ENCODE measurements around the gene KLHL22. TPM values are rescaled to one million over a fixed set of nuclear protein-coding genes. Genes with fewer than 3 reads are reported as not detected.
"Not testable (repeated sequence)": the region's sequence is repeated elsewhere in the genome, so short reads cannot be mapped to it uniquely, and the experiment has no call there.

KLHL22 gene
- total and polyA plus RNA-seq, 2 of the 4 experiments (the other 2 are of a cell fraction) = 27.1 to 30.1 TPM

- ATAC-seq (ENCODE audit: low read depth); H2BK15ac ChIP-seq (ENCODE audit: low read depth, low read length); H3K18ac ChIP-seq (ENCODE audit: low read depth, low read length); BruUV-seq (replicated peaks); H3K4me3 ChIP-seq (ENCODE audit: insufficient read depth, low read depth, low read length); H4K5ac ChIP-seq (ENCODE audit: low read depth, low read length); in situ Hi-C loops (cut with MboI; ENCODE audit: low sequenced_read_pairs); H3K56ac ChIP-seq (ENCODE audit: extremely low read depth, insufficient read depth, low read length); H2BK120ac ChIP-seq (ENCODE audit: low read depth, low read length); H2BK5ac ChIP-seq (ENCODE audit: low read depth, low read length, poor library complexity, severe bottlenecking); H3K9ac ChIP-seq (ENCODE audit: low read depth, low read length); H3K36me3 ChIP-seq (ENCODE audit: control insufficient read depth, insufficient read depth, low read length); intact Hi-C loops (cut with micrococcal nuclease); POLR2A ChIA-PET (ENCODE audit: unreplicated experiment); H3K27ac ChIP-seq (ENCODE audit: insufficient read depth, low read length); CTCF ChIA-PET; dilution Hi-C loops (cut with HindIII; ENCODE audit: low sequenced_read_pairs, unreplicated experiment); H3K9me3 ChIP-seq (ENCODE audit: control insufficient read depth, insufficient read depth, low read length); H3K4me2 ChIP-seq (ENCODE audit: low read depth, low read length); H3K27me3 ChIP-seq (ENCODE audit: control insufficient read depth, insufficient read depth, low read length); H3K4me1 ChIP-seq (ENCODE audit: control insufficient read depth, insufficient read depth, low read length): not testable (repeated sequence)
- Histone ChIP-seq H4K91ac (ENCODE audit: insufficient read depth, low read depth, low read length) (0 out of 2 replicates have a peak overlapping the region, but pooled peaks have one; percentile 36), H3K79me1 (ENCODE audit: low read depth in 1 of 2, low read length in 2 of 2) (peaks cover 3 to 26% of the 10 kb centered on the region in 2 experiments), H4K8ac (ENCODE audit: low read depth in 2 of 2, low read length in 2 of 2) (peak overlapping the region in 1 of 2 experiments; percentile 53; a peak in 1 of 4 replicates), H3K4ac (ENCODE audit: low read depth, low read length) (peak overlapping the region; percentile 72), H3K14ac (replicated peaks; ENCODE audit: low read depth, low read length) (peak overlapping the region; percentile 8; the same call in 1 of the 2 replicates), H3K23ac (ENCODE audit: low read depth, low read length) (0 out of 2 replicates have a peak overlapping the region, but pooled peaks have one; percentile 18), H2AFZ (replicated peaks; ENCODE audit: low read length, poor library complexity) (peak overlapping the region; percentile 11), H2AK9ac (replicated peaks; ENCODE audit: low read depth, low read length, poor library complexity) (peak overlapping the region; percentile 22), H3K9me1 (ENCODE audit: insufficient read depth, low read length) (peaks cover 15% of the 10 kb centered on the region), H2AK5ac (ENCODE audit: low read depth, low read length) (peak overlapping the region; percentile 69), H2BK20ac (ENCODE audit: low read depth, low read length) (peak overlapping the region; percentile 72), H4K20me1 (ENCODE audit: insufficient read depth, low read length) (peaks cover 14% of the 10 kb centered on the region; the same call in 1 of the 2 replicates)
- no CpG with 5 or more reads among the region's 5 CpGs for WGBS, 2 experiments (ENCODE audit: extremely low coverage in 2 of 2, insufficient read length in 1 of 2)
- peak; percentile 62 for DNase-seq
Measured at GRCh38 chr22:20504293-20504922, 8.8 kb upstream of the KLHL22 start.

All from IMR-90 (cell line).